ENCODE data around the gene TBC1D4. TPM values are rescaled to one million over a fixed set of nuclear protein-coding genes. Genes with fewer than 3 reads are reported as not detected.

TBC1D4 gene
- total and polyA plus RNA-seq, 2 experiments from 2014 or later: 18.7 to 38.2 TPM

- Mint-ChIP-seq H3K9me3 (peaks cover 5% of the 10 kb centered on the region; the same call in 1 of the 3 replicates), H3K27me3 (ENCODE audit: insufficient read depth, low read depth, poor library complexity) (no peaks in the 10 kb centered on the region), H3K27ac (no peak overlapping the region), H3K4me3 (no peak overlapping the region), H3K36me3 (ENCODE audit: low read depth) (peaks cover 2% of the 10 kb centered on the region; the same call in 1 of the 3 replicates), H3K4me1 (peaks cover 5% of the 10 kb centered on the region; the same call in 2 of the 3 replicates)
- Histone ChIP-seq H4K20me1 (replicated peaks; ENCODE audit: insufficient read depth) (no peaks in the 10 kb centered on the region), H3K27ac (ENCODE audit: low read depth) (no peak overlapping the region), H3K79me2 (replicated peaks; ENCODE audit: insufficient read depth) (no peaks in the 10 kb centered on the region), H2AFZ (no peak overlapping the region), H3K4me2 (no peak overlapping the region), H3K27me3 (ENCODE audit: insufficient read depth) (no peaks in the 10 kb centered on the region), H3K9me2 (ENCODE audit: insufficient read depth) (no peaks in the 10 kb centered on the region), H3K36me3 (ENCODE audit: insufficient read depth) (no peaks in the 10 kb centered on the region), H3K4me3 (no peak overlapping the region), H3K4me1 (ENCODE audit: insufficient read depth) (no peaks in the 10 kb centered on the region), H3F3A (replicated peaks; ENCODE audit: low read depth) (no peaks in the 10 kb centered on the region)
- TF ChIP-seq STAT1 (IDR thresholded peaks at IDR 0.05; ENCODE audit: unreplicated experiment): no peak
- TF ChIP-seq, protein P1, sequence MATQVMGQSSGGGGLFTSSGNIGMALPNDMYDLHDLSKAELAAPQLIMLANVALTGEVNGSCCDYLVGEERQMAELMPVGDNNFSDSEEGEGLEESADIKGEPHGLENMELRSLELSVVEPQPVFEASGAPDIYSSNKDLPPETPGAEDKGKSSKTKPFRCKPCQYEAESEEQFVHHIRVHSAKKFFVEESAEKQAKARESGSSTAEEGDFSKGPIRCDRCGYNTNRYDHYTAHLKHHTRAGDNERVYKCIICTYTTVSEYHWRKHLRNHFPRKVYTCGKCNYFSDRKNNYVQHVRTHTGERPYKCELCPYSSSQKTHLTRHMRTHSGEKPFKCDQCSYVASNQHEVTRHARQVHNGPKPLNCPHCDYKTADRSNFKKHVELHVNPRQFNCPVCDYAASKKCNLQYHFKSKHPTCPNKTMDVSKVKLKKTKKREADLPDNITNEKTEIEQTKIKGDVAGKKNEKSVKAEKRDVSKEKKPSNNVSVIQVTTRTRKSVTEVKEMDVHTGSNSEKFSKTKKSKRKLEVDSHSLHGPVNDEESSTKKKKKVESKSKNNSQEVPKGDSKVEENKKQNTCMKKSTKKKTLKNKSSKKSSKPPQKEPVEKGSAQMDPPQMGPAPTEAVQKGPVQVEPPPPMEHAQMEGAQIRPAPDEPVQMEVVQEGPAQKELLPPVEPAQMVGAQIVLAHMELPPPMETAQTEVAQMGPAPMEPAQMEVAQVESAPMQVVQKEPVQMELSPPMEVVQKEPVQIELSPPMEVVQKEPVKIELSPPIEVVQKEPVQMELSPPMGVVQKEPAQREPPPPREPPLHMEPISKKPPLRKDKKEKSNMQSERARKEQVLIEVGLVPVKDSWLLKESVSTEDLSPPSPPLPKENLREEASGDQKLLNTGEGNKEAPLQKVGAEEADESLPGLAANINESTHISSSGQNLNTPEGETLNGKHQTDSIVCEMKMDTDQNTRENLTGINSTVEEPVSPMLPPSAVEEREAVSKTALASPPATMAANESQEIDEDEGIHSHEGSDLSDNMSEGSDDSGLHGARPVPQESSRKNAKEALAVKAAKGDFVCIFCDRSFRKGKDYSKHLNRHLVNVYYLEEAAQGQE (IDR thresholded peaks at IDR 0.05; ENCODE audit: unreplicated experiment): no peak
- TF ChIP-seq ZNF331 (CRISPR knock-in tag; IDR thresholded peaks at IDR 0.05; ENCODE audit: low read depth): no peak
- no peak for TF ChIP-seq JUNB (IDR thresholded peaks at IDR 0.05; ENCODE audit: unreplicated experiment)
- TF ChIP-seq CREB1 (CRISPR knock-in tag; IDR thresholded peaks at IDR 0.05; ENCODE audit: low read depth): no peak
- no peak for TF ChIP-seq EZH2 (IDR thresholded peaks at IDR 0.05; ENCODE audit: low read depth, unreplicated experiment)
- TF ChIP-seq, protein P2, sequence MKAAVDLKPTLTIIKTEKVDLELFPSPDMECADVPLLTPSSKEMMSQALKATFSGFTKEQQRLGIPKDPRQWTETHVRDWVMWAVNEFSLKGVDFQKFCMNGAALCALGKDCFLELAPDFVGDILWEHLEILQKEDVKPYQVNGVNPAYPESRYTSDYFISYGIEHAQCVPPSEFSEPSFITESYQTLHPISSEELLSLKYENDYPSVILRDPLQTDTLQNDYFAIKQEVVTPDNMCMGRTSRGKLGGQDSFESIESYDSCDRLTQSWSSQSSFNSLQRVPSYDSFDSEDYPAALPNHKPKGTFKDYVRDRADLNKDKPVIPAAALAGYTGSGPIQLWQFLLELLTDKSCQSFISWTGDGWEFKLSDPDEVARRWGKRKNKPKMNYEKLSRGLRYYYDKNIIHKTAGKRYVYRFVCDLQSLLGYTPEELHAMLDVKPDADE (IDR thresholded peaks at IDR 0.05): no peak
- no peak for TF ChIP-seq ZNF114 (CRISPR knock-in tag; IDR thresholded peaks at IDR 0.05)
- no peak for TF ChIP-seq CTCF (conservative IDR thresholded peaks at IDR 0.05; ENCODE audit: low read depth in 2 of 2)
- TF ChIP-seq, protein P3, sequence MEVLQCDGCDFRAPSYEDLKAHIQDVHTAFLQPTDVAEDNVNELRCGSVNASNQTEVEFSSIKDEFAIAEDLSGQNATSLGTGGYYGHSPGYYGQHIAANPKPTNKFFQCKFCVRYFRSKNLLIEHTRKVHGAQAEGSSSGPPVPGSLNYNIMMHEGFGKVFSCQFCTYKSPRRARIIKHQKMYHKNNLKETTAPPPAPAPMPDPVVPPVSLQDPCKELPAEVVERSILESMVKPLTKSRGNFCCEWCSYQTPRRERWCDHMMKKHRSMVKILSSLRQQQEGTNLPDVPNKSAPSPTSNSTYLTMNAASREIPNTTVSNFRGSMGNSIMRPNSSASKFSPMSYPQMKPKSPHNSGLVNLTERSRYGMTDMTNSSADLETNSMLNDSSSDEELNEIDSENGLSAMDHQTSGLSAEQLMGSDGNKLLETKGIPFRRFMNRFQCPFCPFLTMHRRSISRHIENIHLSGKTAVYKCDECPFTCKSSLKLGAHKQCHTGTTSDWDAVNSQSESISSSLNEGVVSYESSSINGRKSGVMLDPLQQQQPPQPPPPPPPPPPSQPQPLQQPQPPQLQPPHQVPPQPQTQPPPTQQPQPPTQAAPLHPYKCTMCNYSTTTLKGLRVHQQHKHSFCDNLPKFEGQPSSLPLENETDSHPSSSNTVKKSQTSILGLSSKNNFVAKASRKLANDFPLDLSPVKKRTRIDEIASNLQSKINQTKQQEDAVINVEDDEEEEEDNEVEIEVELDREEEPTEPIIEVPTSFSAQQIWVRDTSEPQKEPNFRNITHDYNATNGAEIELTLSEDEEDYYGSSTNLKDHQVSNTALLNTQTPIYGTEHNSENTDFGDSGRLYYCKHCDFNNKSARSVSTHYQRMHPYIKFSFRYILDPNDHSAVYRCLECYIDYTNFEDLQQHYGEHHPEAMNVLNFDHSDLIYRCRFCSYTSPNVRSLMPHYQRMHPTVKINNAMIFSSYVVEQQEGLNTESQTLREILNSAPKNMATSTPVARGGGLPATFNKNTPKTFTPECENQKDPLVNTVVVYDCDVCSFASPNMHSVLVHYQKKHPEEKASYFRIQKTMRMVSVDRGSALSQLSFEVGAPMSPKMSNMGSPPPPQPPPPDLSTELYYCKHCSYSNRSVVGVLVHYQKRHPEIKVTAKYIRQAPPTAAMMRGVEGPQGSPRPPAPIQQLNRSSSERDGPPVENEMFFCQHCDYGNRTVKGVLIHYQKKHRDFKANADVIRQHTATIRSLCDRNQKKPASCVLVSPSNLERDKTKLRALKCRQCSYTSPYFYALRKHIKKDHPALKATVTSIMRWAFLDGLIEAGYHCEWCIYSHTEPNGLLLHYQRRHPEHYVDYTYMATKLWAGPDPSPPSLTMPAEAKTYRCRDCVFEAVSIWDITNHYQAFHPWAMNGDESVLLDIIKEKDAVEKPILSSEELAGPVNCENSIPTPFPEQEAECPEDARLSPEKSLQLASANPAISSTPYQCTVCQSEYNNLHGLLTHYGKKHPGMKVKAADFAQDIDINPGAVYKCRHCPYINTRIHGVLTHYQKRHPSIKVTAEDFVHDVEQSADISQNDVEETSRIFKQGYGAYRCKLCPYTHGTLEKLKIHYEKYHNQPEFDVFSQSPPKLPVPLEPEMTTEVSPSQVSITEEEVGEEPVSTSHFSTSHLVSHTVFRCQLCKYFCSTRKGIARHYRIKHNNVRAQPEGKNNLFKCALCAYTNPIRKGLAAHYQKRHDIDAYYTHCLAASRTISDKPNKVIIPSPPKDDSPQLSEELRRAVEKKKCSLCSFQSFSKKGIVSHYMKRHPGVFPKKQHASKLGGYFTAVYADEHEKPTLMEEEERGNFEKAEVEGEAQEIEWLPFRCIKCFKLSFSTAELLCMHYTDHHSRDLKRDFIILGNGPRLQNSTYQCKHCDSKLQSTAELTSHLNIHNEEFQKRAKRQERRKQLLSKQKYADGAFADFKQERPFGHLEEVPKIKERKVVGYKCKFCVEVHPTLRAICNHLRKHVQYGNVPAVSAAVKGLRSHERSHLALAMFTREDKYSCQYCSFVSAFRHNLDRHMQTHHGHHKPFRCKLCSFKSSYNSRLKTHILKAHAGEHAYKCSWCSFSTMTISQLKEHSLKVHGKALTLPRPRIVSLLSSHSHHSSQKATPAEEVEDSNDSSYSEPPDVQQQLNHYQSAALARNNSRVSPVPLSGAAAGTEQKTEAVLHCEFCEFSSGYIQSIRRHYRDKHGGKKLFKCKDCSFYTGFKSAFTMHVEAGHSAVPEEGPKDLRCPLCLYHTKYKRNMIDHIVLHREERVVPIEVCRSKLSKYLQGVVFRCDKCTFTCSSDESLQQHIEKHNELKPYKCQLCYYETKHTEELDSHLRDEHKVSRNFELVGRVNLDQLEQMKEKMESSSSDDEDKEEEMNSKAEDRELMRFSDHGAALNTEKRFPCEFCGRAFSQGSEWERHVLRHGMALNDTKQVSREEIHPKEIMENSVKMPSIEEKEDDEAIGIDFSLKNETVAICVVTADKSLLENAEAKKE (CRISPR knock-in tag; IDR thresholded peaks at IDR 0.05): no peak
- TF ChIP-seq NANOG (IDR thresholded peaks at IDR 0.05; ENCODE audit: borderline replicate concordance): no peak
- TF ChIP-seq EZH2phosphoT487 (IDR thresholded peaks at IDR 0.05; ENCODE audit: unreplicated experiment): no peak
- TF ChIP-seq POLR2AphosphoS5 (IDR thresholded peaks at IDR 0.05; ENCODE audit: low read depth): no peak
- no peak for DNase-seq (ENCODE audit: low spot score)
- ATAC-seq: no peak
Observed at GRCh38 chr13:75263741-75264407, 218.1 kb downstream of the TBC1D4 start.
